Epidermal melanocyte (primary cell): Measurements from ENCODE around the gene KRTAP19-8.

ENCODE experiments used
- DNase-seq: peaks from one replicate; pipeline ENCODE4 v3.0.0; 2011; ENCODE audit warnings: low spot score; ENCODE audit not compliant: insufficient read length

Gene KRTAP19-8, protein sequence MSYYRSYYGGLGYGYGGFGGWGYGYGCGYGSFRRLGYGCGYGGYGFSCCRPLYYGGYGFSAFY

DNA sequence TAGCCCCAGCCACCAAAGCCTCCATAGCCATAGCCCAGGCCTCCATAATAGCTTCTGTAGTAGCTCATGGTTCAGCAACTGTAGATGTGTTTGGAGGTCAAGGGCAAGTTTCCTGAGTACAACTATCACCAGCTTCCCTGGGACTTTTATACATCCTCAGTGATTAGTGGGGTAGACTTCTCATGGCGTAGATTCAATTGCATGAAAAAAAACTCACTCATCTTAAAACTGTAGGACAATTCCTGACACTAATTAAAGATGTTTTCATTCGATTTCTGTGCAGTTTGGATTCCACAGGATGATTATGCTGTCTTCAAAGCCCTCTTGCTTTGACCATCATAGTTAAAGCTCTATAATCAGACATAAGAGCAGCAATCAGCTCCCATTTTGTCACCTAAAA, at the start of gene KRTAP19-8:
Gene KRTAP19-8 (minus strand): TSS at position 101 of the 400 bp plus-strand sequence. CDS start 33 bp downstream, at position 68.
- no peak for DNase-seq

DNA sequence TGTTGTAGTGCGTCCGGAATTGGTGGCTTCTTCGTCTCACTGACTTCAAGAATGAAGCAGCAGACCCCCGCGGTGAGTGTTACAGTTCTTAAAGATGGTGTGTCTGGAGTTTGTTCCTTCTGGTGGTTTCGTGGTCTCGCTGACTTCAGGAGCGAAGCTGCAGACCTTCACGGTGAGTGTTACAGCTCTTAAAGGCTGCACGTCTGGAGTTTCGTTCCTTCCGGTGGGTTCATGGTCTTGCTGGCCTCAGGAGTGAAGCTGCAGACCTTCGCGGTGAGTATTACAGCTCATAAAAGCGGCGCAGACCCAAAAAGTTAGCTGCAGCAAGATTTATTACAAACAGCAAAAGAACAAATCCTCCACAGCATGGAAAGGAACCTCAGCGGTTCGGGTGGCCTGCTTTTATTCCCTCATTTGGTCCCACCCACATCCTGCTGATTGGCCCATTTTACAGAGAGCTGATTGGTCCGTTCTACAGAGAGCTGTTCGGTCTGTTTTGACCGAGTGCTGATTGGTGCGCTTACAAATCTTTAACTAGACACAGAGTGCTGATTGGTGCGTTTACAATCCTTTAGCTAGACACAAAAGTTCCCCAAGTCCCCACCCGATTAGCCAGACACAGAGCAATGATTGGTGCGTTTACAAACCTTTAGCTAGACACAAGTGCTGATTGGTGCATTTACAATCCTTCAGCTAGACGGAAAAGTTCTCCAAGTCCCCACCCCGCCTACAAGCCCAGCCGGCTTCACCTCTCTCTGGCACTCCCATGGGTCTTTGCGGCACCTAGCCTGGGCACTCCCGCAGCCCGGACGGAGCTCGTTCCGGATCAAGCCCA, 49.6 kb upstream of the KRTAP19-8 start:
- DNase-seq: no peak

DNA sequence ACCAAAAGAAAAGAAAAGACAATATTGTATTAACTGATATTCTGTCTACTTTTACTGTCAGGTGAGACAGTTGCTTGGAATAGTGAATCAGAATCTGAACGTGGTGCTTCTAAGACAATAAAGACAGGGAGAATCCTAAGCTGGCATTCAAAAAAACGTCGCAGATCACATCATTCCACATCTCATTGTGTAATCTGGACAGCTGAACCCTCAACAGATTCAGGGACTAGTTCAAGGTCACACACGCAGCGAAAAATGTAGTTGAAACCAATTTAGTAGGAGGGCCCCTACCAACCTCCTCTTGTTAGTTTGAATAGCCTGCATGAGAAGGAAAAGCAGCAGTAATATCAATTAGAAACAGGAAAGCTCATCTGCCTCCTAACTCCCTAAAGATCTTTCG, 46.4 kb upstream of the KRTAP19-8 start:
- DNase-seq: no peak

DNA sequence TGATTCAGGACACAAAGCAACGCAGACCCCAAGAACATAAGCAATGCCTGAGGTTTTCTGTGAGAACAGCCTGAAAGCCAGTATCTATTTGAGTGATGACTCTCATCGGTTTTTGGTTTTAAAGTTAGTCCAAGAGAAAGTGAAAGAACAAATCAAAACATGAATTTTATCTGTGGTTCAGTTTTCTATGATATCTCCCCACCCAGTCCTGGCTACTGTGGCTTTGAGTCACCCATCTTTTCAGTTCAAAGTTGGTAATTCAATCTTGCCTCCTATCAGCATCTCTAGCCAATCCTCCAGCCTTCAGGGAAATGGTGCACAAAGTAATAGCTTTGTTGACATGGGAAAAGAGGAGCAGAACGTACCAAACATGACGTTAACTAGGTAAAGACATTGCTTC, 40.5 kb upstream of the KRTAP19-8 start:
- DNase-seq: no peak

DNA sequence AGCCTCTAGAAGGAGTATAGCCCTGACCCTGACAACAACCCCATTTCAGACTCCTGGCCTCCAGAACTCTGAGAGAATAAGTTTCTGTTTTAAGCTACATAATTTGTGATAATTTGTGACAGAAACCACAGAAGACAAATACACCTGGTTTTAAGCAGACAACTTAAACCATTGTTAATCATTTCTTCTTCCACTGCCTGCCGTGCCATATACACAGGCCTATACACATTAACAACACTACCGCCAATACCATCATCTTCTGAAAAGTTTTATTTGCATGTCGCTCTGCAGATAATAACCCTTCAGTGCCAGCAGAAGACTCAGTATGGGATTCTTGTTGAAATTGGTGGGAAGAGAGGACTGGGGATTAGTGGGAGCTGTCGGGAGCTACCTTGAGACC, 39.9 kb upstream of the KRTAP19-8 start:
- no peak for DNase-seq

DNA sequence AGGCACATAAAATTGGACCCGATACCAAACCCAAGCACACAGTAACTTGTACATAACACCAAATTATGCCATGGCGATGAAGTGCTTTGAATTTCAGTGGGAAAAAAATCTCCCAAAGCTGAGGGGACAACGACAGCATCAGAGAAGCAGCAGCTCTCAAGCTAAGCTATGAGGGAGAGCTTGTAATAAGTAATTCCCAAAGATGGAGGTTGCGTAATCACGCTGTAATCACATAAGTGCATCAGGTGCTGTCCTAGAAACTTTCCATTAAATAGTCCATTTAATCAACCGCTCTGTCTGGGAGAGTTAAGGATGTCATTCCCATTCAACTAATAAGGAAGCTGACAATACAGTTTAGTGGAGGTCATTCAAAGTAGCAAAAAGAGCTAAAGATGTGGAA, 37.6 kb upstream of the KRTAP19-8 start:
- DNase-seq: no peak

DNA sequence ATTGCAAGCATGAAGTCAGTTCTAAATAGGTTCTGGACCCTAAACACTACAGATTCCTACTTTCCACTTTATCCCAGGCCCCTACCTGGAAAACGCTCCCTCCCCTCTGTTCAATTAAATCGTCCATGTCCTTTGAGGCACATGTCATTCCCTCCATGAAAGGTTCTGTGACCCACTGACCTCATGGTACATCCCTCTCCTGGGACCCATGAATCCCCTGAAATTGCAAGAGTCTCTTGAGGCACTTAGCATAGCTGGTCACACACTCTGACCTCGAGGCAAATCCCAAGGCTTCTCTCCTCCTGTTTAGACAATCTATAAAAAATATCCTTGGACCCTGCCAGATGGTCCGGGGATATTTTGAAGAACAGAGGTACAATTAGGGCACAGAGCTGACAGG, 34.3 kb upstream of the KRTAP19-8 start:
- DNase-seq: no peak

DNA sequence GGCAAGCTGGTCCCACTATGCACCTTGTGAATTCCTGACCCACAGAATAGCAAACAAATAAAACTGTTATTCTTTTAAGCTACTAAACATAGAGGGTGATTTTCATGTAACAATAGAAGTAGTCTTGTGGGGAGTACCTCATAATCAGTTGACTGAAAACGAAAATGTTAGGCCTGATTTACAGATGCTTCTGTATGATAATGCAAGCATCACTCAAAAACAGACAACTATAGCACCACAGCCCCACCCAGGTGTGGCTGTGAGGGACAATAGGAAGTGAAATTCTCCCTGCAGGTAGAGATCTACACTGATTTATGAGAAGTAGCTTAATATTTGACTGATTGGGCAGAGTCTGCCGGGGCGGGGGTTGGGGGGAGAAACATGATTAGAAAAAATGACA, 26.5 kb upstream of the KRTAP19-8 start:
- no peak for DNase-seq

DNA sequence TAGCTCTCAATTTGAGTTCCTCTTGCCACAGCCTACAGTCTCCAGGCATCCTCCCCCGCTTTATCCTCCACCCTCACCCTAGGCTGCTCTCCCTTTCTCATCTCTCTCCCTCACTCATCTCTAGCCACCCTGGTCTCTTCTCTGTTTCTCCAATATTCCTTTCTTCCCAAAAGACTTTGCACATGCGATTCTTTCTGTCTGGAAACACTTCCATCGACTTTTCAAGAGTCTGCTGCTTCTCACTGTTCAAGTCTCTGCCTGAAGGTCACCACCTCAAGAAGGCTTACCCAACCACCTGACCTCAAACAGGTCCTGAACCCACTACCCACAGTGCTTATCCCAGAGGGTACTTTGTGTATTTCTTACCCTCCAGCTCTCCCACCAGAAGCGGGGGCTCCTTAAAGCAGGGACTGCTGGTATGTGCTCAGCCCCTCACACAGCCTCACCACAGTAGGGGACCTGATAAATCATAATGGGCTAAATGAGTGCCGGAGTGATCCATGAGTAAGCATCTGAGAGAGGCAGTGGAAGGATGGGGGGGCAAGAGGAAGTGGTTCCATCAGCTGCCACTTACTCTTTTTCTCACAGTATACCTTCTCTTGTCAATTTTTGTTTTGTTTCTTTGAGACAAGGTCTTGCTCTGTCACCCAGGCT, 14.3 kb upstream of the KRTAP19-8 start:
- no peak for DNase-seq

DNA sequence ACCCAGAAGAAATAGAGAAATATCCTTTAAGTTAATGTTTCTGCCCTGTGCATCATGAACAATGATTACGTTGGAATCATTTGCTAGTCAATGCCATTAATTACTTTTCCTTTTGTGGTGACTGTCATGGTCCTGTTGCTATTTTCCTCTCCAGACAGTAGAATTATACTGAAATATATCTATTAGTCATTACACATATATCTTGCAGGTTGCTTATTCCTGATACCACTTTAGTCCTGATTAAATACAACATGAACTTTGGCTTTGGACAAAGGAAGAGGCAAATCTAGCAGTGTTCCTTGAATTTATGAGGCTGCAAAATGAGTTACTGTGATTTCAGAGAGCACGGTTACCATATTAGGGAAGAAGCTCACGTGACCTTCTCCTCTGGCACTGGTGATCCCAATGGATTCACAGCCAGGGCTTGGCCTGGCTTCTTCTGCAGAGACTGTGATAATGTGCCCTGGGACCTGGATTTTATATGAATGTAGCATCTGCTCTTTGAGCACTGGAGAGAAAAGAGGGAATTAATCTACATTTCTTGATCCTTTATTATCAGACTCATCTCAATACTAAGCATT, 12.4 kb upstream of the KRTAP19-8 start:
- no peak for DNase-seq

DNA sequence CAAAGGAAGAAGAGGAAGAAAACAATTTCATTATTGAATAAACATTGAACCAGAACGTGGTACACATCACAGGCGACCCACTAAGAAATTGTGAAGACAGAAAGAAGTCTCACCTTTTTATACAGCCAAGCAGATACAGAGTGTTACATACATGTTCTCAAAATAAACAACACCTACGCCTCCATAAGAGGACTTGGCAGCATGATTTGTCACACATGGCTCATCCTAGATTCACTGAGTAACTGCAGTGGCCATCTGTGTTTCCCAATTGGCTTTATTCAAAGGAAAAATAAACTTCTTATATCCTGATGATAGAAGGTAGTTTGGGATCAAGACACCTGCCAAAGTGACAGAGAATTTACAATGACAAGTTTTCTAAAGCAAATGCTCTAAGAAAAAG, 7.6 kb upstream of the KRTAP19-8 start:
- DNase-seq: no peak

DNA sequence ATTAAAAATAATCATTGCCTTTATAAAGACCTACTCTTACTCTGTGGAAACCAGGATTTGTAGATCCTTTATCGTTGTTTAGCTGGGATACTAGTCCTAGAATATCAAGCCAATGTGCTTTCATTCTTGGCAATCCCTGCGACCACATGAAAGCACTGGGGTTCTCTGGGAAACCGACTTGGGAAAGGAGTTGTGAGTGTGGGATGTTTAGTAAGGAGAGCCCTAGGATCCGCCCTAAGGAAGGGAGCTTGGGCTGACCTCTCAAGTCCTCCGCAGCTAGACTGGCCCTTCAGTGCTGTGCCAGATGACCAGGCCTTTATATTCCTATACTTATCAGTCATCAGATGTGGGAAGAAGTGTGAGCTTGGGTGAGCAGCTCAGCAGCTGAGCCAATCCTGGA, 5.2 kb upstream of the KRTAP19-8 start:
- no peak for DNase-seq

DNA sequence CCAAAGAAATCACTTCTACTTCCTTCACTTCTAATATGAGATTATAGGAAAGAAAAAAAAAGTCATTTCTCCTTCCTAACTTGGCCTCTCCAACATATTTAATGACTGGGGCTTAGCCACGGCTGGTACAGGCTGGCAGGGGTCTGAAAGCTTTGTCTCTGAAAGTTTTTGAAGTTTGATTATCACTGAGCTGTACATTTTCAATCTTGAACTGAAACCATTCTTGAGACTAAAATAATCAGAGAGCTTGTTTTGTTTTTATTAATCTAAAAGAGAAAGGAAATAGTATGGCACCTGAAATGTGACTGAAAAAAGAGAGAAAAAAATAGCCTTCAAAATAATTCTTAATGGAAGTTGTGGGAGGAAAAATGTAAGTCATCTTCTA, 3.8 kb upstream of the KRTAP19-8 start:
- no peak for DNase-seq

DNA sequence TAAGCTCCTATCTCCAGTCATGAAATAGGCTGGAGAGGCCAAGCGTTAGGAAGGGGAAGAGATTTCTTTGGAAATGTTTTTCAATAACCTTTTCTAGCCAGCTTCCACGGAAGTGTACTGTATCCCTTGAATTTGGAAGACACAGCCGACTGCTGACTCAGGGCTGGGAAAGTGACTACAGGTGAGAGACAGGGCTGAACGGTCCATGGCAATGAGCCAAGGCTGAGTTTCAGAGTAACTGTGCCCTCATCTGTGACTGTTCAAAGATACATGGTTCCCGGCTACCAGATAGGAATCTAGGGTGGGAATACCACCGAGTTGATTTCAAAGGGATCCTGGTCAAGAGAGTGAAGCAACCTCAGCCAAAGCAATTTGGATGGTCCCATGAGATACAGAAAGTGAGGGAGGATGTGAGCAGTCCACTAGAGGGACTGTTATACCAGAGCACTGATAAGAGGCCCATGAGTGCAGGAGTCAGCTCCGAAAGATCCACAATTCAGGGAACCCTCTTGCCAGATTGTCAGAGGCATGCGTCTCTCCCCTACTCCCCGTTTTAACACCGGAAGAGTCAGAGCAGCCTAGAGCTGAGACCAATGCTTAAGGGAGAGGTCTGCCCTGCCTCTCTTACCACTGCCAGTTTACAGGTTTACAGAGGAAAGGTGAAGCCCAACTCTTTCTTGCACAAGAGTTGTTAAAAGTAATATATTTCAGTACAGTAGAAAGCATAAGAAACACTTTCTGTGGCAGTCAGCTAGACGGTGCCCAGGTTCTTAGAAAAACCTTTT, 3.2 kb upstream of the KRTAP19-8 start:
- DNase-seq: no peak

DNA sequence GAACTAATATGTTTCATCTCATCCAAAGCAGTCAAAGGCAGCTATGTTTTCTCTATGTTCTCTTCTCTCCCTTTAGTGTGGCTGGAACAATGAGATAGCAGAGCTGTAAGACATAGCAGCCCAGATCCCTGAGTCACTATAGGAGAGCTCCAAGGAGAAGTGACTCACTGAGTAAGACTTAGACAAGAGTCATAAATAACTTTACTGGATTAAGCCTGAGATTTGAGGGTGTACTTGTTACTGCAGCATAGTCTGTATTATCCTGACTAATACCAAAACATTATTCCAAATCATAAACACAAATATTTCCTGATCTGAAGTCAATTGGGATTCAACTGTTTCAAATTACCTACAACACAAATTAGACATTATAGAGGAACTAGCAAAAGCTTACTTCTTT, 3.9 kb downstream of the KRTAP19-8 start:
- DNase-seq: no peak

DNA sequence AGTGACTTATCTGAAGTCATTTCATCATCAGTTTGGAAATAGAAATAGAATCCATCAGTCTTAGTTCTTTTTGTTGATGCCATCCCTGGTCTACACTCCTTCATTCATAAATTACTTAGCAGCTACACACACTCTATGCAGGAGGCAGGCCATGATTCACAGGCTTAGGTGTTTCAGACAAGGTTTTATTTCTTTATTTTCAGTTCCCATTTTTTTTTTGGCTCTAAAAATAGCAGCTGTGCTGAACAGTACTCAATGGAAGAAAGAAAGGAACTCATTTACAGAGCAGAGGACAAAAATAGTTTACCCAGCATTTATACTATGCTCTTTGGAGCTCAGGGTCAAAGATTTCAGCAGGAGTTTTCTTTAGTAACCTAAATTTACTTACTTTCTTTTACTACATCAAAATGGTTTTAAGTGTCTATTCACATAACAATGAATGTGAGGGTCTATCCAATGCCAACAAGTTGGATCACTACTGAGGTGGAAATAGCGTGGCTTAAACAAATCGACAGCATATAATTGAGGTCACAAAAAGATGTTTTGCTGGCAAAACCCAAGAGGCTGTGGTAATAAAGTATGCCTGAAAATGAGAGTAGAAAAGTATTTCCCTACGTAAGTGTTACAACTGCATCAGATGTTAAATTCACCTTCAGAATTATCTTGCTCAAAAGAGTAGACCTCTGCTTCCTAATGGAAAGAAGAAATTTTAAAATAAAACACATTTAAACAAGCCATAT, 7.7 kb downstream of the KRTAP19-8 start:
- DNase-seq: no peak

DNA sequence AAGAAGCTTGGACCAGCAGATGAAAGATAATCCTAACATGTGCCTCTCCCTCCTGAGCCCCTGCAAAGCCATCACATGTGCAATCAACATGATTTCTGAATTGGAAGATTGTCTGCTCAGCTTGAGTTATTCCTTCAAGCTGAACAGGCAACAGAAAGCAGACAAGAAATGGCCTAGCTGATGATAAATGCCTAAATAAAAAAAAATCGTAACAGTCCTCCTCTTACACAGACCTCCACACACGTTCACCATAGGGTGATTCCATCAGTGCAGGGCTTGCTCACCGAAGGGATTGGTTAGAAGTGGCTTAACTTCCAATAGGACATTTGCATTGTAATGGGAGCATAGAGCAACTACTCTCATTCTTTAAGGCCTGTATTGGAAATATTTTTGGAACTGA, 14.6 kb downstream of the KRTAP19-8 start:
- DNase-seq: no peak

DNA sequence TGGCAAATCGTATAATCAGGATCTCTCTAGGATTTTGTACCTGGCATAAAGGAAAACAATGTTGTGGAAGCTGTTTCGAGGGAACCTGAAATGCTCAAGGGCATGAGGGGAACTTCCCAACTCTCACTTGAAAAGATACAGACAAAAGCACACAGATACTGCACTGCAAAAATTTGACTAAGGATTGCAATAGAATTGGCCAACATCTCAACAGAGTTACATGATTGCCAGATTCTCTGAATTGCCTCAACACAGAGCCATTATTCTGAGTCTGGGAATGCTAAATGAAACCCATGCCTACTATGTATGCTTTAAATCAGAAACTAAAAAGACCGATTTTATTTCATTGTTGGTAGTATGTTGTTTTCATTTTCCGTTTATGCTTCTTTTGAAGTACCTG, 16.0 kb downstream of the KRTAP19-8 start:
- no peak for DNase-seq

DNA sequence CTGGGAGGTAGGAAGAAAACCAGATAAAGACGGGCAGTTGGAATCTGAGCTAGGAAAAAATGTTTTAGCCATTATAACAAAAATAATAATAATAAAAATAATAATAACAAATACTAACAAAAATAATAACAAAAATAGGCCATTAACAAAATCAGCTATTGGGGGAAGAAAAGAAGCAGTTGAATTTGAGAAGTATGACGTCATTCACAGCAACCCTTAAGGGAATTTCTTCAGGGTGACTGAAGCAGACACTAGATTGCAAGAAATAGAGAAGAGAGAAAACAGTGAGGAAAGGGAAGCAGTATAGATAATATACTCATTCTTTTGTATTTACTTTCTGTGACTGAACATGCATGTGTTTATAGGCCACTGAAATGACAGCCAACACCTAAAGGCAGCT, 20.0 kb downstream of the KRTAP19-8 start:
- no peak for DNase-seq

DNA sequence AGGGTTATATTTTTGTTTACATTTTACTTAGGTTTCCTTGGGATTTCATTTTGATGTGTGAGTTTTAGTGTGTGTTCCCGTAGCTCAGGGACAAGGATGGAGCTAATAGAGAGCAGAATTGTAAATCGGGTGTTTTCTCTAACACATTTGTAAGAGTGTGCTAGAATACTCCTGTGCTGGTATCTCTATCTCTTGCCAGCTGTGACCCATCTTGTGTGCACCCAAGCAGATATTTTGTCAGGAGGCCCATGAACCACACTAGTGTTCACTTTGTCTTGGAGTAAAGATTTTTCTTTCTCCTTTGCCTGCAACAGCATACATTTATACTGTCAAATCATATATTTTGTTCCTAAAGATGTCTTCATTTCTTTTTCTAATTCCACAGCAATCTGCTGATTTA, 23.4 kb downstream of the KRTAP19-8 start:
- DNase-seq: no peak
